HG03060 (cell line): ENCODE results near the gene FNDC3A.
A peak's percentile ranks its signal among the peaks of the same experiment; 100 is the strongest.

Experiments
- ATAC-seq: cut with Tn5 transposase; IDR thresholded peaks from one replicate; pipeline ENCODE4 v1.9.1; 2021; ENCODE audit warnings: low read depth, moderate number of reproducible peaks; ENCODE audit not compliant: unreplicated experiment

FNDC3A gene

GRCh38 chr13:49246850-49247642, 271.3 kb downstream of the FNDC3A start:
- ATAC-seq: peak; percentile 12

- peak; percentile 96 for ATAC-seq
These were observed 272.2 kb downstream of the FNDC3A start, which contains the start of gene CDADC1 for GRCh38 chr13:49247643-49248621. Gene CDADC1 (plus strand): TSS chr13:49247925. CDS start chr13:49248038, 113 bp downstream.

- ATAC-seq: no peak
These were observed 272.9 kb downstream of the FNDC3A start for GRCh38 chr13:49248622-49249002.

GRCh38 chr13:49251326-49251725, 275.6 kb downstream of the FNDC3A start:
- no peak for ATAC-seq

- ATAC-seq: no peak
These were observed 277.6 kb downstream of the FNDC3A start for GRCh38 chr13:49253310-49253709.

GRCh38 chr13:49254007-49254406, 278.3 kb downstream of the FNDC3A start:
- no peak for ATAC-seq

GRCh38 chr13:49256841-49257240, 281.1 kb downstream of the FNDC3A start:
- no peak for ATAC-seq

GRCh38 chr13:49258089-49258796, 282.5 kb downstream of the FNDC3A start:
- no peak for ATAC-seq
